HG02973 (cell line): Measurements from ENCODE around the gene FOXO4.
"Not testable (repeated sequence)": the region's sequence is repeated elsewhere in the genome, so short reads cannot be mapped to it uniquely, and the experiment has no call there.

Experiments
- ATAC-seq: cut with Tn5 transposase; IDR thresholded peaks from one replicate; pipeline ENCODE4 v1.9.1; 2021; ENCODE audit warnings: moderate library complexity; ENCODE audit not compliant: unreplicated experiment

FOXO4 gene, protein sequence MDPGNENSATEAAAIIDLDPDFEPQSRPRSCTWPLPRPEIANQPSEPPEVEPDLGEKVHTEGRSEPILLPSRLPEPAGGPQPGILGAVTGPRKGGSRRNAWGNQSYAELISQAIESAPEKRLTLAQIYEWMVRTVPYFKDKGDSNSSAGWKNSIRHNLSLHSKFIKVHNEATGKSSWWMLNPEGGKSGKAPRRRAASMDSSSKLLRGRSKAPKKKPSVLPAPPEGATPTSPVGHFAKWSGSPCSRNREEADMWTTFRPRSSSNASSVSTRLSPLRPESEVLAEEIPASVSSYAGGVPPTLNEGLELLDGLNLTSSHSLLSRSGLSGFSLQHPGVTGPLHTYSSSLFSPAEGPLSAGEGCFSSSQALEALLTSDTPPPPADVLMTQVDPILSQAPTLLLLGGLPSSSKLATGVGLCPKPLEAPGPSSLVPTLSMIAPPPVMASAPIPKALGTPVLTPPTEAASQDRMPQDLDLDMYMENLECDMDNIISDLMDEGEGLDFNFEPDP

DNA sequence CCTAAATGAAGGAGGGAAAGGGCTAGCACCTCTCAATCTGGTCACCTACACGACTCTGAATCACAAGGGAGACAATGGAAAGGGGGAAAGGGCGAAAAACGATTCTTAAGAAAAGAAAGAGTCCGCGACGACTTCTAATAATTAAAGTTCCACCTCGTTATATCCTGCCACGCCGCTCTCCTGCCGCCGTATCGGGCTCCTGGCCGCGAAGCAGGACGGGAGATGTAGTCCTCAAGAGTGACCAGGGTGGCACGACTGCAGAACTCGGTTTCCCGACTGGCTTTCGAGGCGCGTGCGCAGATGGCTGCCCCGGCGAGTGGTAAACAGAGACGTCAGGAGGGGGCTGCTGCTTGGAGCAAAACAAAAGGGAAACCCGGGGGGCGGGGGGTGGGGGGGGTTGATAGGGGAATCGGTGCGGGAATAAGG lies at the start of gene FOXO4:
FOXO4 (plus strand) TSS at position 297 of the 426 bp plus-strand sequence. CDS start 678 bp downstream, outside the sequence.
- ATAC-seq, result peak; percentile 86

DNA sequence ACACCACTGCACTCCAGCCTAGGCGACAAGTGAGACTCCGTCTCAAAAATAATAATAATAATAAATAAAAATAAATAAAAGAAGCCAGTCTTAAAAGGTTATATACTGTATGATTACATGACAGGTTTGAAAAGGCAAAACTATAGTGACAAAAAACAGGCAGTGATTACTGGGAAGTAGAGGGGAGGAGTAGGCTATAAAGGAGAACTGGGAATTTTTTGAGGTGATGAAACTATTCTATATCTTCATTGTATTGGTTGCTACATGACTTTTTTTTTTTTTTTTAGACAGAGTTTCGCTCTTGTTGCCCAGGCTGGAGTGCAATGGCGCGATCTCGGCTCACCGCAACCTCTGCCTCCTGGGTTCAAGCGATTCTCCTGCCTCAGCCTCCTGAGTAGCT lies 47.8 kb upstream of the FOXO4 start:
- ATAC-seq, result not testable (repeated sequence)

DNA sequence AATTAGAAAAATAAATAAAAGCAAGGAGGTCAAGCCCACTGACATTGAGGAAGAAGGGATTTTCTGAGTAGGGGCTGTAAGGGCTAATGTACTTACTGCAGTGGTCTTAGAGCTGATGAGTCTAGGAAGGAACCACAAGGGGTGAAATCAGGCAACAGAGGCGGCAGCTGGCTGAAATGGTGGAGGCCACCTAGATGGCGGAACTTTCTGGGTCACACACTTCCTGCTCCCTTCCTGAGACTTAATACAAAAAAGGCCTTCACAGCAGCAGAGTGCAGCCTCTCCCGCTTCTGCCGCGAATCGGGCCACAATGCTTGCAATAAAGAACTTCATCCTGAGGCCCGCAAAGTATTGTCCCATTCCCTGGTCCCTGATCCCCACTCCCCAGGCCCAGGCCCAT lies 42.9 kb upstream of the FOXO4 start:
- ATAC-seq, result no peak

DNA sequence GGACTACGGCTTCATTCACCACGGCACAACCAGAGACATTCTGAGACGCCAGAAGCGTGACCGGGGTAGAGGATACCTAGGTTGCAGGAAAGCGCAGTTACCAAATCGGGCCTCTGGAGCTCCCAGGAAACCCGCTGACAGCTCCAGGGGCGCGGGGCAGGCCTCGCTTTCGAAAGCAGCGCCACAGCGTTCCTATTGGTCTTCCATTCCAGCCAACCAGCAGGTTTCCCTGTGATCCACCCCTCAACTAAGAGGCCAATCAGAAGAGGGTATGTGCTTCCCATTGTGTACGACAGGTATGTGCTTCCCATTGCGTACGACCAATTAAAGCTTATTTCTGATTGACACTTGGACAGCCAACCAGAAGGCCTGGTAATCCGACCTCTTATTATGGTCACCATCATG lies 42.4 kb upstream of the FOXO4 start:
- no peak for ATAC-seq

DNA sequence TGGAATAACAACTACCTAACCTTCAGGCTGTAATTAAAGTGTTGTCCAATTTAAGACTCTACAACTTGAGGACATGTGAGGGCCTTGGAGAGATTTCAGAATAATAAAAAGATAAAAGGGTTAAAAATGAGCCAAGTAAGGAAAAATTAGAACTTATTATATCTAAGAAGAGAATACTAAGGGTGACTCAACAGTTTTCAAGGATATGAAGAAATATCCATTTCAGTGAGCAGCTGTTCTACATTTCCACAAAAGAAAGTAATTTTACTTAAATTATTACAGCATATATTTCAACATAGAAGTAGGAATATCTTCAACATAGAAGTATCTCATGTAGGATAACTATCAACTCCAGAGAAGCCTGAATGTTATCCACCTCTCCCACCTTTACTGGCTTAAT lies 38.8 kb upstream of the FOXO4 start:
- no peak for ATAC-seq

DNA sequence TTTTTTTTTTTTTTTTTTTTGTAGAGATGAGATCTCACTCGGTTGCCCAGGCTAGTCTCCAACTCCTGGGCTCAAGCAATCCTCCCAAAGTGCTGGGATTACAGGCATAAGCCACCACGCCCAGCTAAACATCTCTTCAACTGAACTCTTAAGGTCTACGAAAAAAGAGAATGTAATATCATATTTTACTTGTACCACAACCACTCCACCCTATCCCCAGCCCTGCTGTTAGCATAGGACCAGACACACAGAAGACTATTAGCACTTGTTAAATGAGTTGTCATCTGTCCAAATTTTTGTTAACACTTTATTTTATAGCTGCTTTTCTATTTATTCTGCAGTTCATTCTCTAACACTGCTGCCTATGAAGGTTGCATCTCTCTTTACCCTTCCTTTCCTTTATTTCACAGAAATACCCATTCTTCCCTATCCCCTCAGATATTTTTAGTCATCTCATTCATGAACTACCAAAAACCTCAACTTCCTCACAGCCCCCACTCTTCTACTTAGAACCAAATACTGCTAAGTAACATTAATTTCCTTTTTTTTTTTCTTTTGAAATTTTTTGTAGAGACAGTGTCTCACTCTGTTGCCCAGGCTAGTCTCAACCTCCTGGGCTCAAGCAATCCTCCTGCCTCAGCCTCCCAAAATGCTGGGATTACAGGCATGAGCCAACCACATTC lies 37.7 kb upstream of the FOXO4 start:
- no peak for ATAC-seq

DNA sequence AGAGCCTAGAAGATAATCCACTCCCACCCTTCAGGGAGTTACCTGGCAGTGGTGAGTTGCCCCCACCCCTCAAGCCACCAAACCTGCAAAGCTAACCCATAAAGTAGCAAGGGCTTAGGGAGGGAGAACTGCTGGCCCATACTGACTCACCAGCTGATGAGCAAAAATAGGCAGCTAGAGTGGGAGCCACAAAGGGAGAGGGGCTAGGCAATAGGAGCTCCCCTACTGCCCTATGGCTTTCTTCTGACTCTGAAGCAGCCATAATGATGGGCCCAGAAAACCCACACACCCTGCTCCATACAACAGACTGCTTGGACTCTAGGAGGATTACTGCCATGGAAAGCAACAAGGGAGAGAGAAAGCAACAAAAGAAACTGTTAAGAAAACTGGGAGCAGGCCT lies 35.5 kb upstream of the FOXO4 start:
- no peak for ATAC-seq

DNA sequence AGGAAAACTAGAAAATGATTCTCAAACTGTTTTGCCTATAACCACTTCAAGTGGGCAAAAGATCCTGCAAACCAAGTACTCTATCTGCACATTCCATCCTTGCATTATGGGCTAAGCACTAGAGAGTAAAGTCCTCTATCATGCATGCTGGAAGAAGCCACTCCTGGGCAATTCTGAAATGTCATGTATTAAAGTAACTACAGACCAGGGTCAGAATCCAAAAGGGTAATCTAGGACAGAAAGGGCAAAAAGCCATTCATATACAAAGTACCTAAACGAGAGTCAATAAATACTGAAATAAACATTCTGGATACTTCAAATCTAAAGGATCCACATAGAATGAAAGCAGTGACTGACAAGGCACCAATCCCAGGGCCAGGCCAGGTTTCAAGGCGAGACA lies 28.6 kb upstream of the FOXO4 start:
- ATAC-seq, result no peak

DNA sequence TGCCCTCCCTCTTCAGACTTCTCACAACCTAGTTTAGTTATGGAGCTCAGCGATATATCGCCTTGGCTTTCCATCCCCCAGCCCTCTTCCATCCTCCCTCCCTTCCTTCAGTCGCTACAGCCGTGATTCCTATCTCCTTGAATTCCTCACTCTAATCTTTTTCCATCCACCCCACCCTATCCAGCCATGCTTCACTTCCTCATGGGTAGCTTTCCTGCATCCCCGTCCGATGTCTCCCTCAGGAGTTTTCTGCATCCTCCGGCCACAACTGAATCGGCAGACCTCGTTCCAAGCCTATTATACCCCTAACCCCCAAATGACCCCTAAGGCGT lies 28.0 kb upstream of the FOXO4 start:
- peak; percentile 1 for ATAC-seq

DNA sequence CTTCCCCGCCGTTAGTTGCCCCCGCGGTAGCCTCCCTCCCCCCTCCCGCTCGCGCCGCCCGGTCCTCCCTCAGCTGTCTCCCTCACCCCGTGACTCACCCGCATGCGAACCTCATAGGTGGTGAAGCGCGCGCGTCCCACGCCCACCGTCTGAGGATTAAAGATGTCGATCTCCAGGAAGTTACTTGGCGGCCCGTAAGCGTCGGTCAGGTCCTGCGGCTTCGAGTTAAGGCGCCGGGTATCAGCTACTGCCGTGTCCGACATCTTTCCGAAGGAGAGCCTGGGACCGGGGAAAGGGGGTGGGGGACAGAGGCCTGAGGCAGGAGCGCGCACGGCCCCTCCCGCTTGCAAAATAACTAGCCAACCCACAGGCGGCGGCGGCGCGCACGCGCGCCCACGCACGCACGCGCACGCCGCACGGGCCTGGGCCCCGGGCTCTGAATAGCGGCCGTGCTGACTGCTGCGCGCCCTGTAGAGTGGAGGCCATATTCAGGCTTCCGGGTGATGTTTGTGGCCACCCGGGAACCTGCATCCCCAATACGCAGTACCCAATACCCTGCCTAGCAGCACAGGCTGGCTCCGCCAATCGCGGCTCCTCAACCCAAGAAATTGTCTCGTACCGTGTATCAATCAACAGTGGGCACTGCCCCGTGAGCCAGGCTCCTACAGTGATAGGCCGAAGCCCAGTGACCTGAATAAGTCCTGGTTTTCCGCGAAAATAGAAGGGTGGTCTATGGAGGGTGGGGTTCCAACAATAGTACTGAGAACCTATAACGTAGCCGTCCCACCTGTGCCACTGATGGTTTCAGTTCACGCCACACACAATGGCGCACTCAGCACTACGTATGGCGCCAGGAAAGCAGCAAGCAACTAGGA lies 27.4 kb upstream of the FOXO4 start, which contains the start of gene SNX12:
SNX12 (minus strand) TSS at position 291 of the 875 bp plus-strand sequence; CDS start at position 263, 28 bp downstream.
- ATAC-seq, result peak; percentile 91

DNA sequence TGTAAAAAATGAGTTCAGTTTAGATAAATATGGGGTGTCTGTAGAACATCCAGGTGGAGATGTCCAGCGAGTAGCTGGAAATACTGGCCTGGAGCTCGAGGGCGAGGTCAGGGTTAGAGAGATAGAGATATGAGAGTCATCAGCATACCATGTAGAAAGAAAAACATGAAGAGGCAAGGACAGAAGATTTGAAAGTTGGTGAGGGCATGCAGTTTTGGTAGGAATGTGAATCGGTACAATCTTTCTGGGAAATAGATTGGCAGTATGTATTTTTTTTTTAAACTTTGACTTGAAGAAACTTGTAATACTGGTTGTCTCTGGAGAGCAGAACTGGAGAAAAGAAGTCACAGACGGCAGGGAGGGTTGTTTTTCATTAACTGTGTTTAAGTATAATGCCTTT lies 25.1 kb upstream of the FOXO4 start:
- ATAC-seq, result no peak

DNA sequence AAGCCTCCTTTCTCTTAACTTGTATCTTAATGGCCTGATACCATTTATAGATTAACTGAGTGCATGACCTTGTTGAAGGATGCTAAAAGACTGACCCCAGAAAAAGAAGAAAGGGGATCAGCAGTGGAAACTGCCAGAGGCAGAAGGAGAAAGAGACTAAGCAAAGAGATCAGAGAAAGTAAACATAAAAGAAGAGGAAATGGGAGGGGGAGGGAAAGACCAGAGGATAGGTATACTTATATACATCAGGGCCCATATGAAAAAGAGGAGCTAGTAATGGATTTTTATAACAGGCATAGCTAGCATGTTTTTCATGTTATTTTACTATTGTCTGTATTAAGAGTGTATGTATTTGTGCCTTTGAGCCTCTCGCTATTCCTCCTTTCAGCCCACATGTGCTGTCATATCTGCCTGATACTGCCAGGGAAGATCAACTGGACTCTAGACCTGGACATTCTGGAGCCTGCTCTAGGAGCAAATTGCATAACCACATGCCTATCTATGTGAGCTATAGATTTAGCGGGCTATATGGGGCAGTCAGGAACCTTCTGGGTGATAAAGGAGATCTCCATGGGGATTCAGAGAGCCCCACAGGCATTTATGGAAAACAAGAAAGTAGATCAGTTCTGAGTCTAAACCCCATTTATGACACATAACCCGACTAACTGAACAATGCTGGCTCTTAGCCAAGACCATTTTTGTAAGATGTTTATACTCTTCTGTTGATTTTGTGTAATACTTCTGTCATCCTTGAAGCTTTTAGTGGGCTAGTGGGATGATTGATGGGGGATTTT lies 14.1 kb upstream of the FOXO4 start:
- no peak for ATAC-seq

DNA sequence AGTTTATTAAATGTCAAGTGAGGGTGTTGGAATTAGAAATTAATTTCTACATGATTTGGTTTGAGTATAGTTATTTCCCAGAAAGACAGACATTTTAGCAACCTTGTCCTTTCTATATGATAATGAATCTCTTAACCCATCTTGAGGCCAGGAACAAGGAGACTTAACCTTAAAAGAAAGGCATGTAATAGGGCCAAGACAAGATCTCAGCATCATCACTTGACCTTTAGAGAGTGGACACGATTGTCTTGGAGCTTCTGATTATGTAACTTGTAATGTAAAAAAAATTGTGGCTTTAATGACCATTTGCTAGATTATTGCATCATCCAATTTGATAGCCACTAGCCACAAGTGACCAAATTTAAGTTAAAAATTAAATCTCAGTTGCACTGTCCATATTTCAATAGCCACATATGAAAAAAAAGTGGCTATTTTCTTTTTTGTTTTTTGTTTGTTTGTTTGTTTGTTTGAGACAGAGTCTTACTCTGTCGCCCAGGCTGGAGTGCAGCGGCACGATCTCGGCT lies 13.5 kb upstream of the FOXO4 start:
- ATAC-seq, result no peak

DNA sequence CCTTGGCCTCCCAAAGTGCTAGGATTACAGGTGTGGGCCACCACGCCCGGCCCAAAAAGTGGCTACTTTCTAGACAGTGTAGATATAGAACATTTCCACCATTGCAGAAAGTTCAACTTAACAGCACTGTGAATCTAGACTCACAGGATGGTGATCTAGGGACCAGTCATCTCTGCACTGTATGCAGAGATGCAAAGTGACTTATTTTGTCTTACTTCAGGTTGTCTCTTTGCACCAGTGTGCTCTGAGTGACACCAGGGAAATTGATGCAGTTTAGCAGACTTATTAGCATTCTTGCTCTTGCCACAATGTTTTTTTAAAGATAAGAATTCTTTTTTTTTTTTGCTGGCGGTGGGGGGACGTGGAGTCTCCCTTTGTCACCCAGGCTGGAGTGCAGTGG lies 12.8 kb upstream of the FOXO4 start:
- ATAC-seq, result no peak

DNA sequence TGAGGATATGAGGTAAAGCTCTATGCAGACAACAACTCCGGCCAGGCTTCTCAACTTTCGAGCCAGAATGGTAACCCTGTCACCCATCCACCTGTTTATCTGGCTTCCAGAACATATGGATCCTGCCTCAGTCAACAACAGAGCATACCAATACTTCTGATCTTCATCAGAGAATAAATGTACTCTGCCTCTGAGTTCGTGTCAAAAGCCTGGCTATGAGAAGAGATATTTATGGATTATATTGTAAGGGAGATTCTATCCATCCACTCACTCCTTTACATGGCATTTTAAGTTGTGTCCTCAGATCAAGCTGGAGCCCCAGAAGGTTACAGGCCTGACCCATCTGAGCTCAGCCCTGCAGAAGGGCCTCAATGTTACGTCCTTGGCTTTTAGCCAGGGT lies 9.8 kb upstream of the FOXO4 start:
- no peak for ATAC-seq

DNA sequence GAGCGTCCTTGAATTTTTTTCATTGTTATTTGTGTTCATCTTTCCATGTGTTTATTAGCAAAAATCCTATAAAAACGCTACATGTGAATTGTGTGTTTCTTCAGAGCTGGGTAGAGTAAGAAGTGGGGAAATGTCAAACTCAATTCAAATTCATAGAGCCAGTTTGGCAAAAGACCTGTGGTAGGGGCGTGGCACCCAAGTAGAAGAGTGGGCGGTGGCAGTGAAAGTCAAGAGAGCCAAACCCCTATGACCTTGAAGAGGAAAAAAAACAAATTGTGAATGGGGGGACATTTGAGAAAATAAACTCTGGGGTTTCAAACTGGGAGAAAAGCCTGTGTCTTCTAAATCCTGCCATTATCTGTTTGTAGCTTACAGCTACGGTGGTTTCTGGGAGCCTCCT lies 4.4 kb upstream of the FOXO4 start:
- ATAC-seq, result no peak

DNA sequence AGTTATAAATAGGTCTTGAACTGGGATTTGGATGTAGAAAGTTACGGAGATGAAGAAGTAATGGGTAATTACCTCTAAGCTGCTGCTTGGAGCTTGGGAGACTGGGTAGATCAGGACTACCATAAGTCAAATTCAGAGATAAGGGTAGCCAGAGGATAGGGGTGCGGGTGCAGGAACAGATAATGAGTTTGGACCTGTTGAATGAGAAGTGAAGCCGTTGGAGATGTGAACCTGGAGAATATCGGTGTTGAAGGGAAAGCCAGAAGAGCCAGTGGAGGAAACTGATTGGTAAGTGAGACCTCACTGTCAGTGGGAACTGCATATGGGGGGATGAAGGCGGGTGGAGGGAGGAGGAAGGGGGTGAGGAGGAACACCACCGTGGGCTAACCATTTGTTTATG lies 618 bp upstream of the FOXO4 start:
- ATAC-seq, result no peak

DNA sequence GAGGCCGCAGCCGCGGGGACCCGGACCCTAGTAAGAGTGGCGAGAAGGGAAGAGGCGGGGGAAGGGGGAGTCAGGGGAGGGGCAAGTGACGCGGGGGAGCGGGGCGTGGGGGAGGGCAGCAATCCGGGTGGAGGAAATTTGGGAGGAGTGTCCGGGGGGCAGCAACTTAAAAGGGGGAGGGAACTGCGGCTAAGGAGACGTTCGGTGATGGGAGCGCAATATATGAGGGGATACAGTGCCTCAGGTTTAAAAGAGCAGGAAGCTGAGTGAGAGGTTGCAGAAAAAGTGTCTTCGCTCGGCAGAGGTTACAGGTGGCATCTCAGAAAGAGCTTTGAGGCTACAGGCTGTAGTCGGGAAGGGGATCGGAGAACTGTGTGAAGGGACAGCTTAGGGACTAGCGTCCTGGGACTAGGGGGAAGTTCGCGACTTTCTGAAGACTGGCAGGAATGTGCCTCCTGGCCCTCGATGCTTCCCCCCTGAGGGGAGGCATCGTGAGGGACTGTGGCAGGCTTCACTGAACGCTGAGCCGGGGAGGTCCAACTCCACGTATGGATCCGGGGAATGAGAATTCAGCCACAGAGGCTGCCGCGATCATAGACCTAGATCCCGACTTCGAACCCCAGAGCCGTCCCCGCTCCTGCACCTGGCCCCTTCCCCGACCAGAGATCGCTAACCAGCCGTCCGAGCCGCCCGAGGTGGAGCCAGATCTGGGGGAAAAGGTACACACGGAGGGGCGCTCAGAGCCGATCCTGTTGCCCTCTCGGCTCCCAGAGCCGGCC lies 519 bp downstream of the FOXO4 start:
- ATAC-seq, result peak; percentile 11

DNA sequence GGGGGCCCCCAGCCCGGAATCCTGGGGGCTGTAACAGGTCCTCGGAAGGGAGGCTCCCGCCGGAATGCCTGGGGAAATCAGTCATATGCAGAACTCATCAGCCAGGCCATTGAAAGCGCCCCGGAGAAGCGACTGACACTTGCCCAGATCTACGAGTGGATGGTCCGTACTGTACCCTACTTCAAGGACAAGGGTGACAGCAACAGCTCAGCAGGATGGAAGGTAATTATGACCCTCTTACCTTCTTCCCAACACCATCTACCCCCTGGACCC lies 1.0 kb downstream of the FOXO4 start:
- no peak for ATAC-seq

DNA sequence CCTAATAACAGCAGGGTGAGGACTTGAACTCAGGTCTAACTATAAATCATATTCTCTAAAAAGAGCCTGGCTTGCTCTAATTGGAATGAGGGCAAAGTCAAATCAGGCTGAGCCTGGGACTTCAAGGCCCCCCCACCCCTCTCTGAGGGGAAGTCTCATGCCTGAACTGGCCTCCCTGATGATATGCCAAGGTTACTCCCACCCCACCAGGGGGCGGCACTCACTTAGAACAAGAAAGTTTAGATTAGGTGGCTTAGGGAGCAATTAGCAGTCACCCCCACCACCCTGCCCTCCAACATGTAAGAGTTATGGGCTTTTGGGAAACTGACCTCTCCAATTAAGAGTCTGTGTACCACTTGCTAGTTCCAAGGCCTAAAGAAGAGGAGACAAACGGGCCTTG lies 2.7 kb downstream of the FOXO4 start:
- no peak for ATAC-seq
